ENCODE data around the gene HSF4. TPM values are rescaled to one million over a fixed set of nuclear protein-coding genes. Genes with fewer than 3 reads are reported as not detected.

HSF4 gene
- total RNA-seq, 3 donors from 2014 or later, result 2.8 to 6.1 (median 4.0) TPM

DNA sequence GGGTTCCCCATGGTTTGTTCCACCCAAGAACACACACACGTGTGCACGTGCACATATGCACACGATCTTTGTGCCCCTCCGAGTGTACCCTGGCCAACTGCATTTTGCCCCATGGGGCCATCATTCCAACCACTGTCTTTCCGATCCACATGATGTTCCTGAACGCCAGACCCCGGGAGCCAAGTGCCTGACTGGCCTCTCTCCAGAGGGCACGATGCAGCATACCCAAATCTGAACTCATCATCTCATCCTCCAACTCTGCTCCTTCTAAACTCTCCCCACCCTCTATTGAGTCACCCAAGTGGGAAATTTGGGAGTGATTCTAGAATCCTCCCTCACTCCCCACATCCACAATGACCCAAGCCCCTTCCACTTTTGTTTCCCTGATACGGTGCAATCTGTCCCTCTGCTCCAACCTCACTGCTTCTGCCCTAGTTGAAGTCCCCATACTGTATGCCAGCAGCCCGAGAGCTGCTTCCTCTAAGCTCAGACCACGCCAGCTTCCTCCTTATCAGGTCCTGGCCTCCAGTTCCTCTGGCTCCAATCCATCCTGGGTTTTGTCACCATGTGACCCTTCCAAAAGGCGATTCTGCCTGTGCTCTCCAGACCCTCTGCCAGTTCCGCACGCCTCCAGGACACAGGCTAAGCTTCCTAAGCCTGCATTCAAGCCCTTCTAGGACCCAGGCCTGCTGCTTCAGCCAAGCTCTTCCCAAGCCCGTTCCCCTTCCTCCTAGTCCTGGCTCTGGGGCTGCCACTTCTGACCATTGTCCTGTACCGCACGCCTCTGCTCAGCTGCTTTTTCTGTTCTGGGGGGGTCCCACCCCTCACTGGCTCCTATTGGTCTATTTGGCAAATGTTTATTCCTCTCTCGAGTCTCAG, 52.3 kb downstream of the HSF4 start:
- H3K27me3 Mint-ChIP-seq (ENCODE audit: low read depth), result no peaks in the 10 kb centered on the region
- no peak overlapping the region for H3K4me3 Mint-ChIP-seq
- no peaks in the 10 kb centered on the region for H3K9me3 Mint-ChIP-seq
- peaks cover 10% of the 10 kb centered on the region for H3K36me3 Mint-ChIP-seq (ENCODE audit: insufficient read depth)
- peaks cover 3% of the 10 kb centered on the region for H3K4me1 Mint-ChIP-seq (ENCODE audit: low read depth)
- DNase-seq (no peak), ATAC-seq (no peak)

Other genes starting within 250 kb of the HSF4 start
- gene CDH16, start 245.9 kb upstream of the HSF4 start, total RNA-seq, result not detected
- under 1 TPM; 0.15 to 0.50 (median 0.38) TPM for gene RRAD, start 239.2 kb upstream of the HSF4 start, total RNA-seq
- gene CIAO2B, start 230.3 kb upstream of the HSF4 start, total RNA-seq, result 100 to 1,000 TPM; 201 to 220 (median 212) TPM
- 10 to 100 TPM; 22.6 to 25.3 (median 24.3) TPM for gene CES2, start 229.2 kb upstream of the HSF4 start, total RNA-seq
- under 1 TPM in 2 of 3 donors, not detected in 1; 0.10 to 0.30 TPM for gene CES3, start 203.5 kb upstream of the HSF4 start, total RNA-seq
- 10 to 100 TPM in 1 of 3 donors, 1 to 10 TPM in 2; 6.2 to 10.7 (median 6.6) TPM for gene CES4A, start 176.2 kb upstream of the HSF4 start, total RNA-seq
- 100 to 1,000 TPM; 128 to 132 (median 129) TPM for gene CBFB, start 135.6 kb upstream of the HSF4 start, total RNA-seq
- 10 to 100 TPM; 17.4 to 19.5 (median 18.6) TPM for gene PHAF1, start 54.8 kb upstream of the HSF4 start, total RNA-seq
- 1 to 10 TPM; 1.3 to 1.9 (median 1.3) TPM for gene B3GNT9, start 13.7 kb upstream of the HSF4 start, total RNA-seq
- 10 to 100 TPM; 16.0 to 20.3 (median 17.4) TPM for gene TRADD, start 4.8 kb upstream of the HSF4 start, total RNA-seq
- gene FBXL8, start 4.8 kb upstream of the HSF4 start, total RNA-seq, result 1 to 10 TPM; 4.8 to 8.9 (median 6.1) TPM
- 1 to 10 TPM in 2 of 3 donors, under 1 TPM in 1; 0.99 to 3.7 (median 1.4) TPM for gene NOL3, start 5.8 kb downstream of the HSF4 start, total RNA-seq
- 10 to 100 TPM; 10.1 to 15.5 (median 14.7) TPM for gene MATCAP1, start 19.2 kb downstream of the HSF4 start, total RNA-seq
- gene EXOC3L1, start 25.4 kb downstream of the HSF4 start, total RNA-seq, result not detected
- 100 to 1,000 TPM; 195 to 201 (median 198) TPM for gene E2F4, start 27.4 kb downstream of the HSF4 start, total RNA-seq
- gene ELMO3, start 34.4 kb downstream of the HSF4 start, total RNA-seq, result 1 to 10 TPM; 5.1 to 5.9 (median 5.3) TPM
- gene TMEM208, start 62.4 kb downstream of the HSF4 start, total RNA-seq, result 100 to 1,000 TPM; 109 to 130 (median 124) TPM
- gene FHOD1, start 82.7 kb downstream of the HSF4 start, total RNA-seq, result 10 to 100 TPM; 64.0 to 86.6 (median 70.3) TPM
- 1 to 10 TPM; 3.2 to 4.0 (median 3.6) TPM for gene SLC9A5, start 84.2 kb downstream of the HSF4 start, total RNA-seq
- 10 to 100 TPM; 30.0 to 41.6 (median 37.0) TPM for gene PLEKHG4, start 114.8 kb downstream of the HSF4 start, total RNA-seq
- under 1 TPM in 2 of 3 donors, not detected in 1; 0.16 to 0.66 TPM for gene KCTD19, start 162.0 kb downstream of the HSF4 start, total RNA-seq
- not detected for gene LRRC36, start 162.1 kb downstream of the HSF4 start, total RNA-seq
- under 1 TPM in 1 of 3 donors, not detected in 2; 0.20 TPM for gene TPPP3, start 228.8 kb downstream of the HSF4 start, total RNA-seq